GM18909 (cell line): ENCODE measurements around the gene FASN.
A peak's percentile ranks its signal among the peaks of the same experiment; 100 is the strongest.

Experiments
- ATAC-seq: cut with Tn5 transposase; IDR thresholded peaks from one replicate; pipeline ENCODE4 v1.9.1; 2021; ENCODE audit warnings: mild to moderate bottlenecking; ENCODE audit not compliant: unreplicated experiment, poor library complexity

Gene FASN

GRCh38 chr17:82030470-82031302 is 67.3 kb downstream of the FASN start:
- ATAC-seq: peak; percentile 40

DNA sequence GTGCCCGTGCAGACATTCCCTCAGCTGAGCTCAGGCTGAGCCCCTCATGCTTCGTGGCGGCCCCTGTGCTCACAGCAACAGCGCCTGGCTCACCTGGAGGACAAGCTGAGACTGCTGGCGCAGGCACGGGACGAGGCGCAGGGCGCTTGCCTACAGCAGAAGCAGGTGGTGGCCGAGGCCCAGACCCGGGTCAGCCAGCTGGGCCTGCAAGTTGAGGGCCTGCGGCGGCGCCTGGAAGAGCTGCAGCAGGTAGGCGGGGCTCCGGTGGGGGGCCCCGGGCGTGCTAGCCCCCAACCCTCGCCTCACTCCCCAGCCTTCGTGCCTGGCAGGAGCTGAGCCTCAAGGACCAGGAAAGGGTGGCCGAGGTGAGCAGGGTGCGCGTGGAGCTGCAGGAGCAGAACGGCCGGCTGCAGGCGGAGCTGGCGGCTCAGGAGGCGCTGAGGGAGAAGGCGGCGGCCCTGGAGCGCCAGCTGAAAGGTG is 68.0 kb downstream of the FASN start:
- ATAC-seq: no peak

- ATAC-seq: no peak
Measured at GRCh38 chr17:82029391-82029790, 68.6 kb downstream of the FASN start.

DNA sequence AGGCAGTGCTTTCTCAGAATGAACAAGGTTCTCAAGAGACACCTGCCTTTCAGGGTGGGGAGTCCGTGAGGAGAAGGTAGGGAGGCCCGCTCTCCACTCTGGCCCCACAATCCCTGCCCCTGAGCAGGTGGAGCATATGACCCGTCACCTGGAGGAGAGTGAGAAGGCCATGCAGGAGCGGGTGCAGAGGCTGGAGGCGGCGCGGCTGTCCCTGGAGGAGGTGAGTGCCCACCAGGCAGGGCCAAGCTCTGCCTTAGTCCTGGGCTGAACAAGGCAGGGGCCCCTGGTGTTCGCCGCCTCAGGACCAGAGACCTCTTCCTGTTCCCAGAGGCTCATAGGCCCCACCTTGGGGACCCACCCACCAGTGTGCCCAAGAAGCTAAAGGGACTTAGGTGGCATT is 69.1 kb downstream of the FASN start:
- ATAC-seq: no peak
